Ovary (tissue), 9 donors: Measurements from ENCODE around the gene TUSC2. TPM values are rescaled to one million over a fixed set of nuclear protein-coding genes. Genes with fewer than 3 reads are reported as not detected.

Experiments used
- DNase-seq, 5 donors: peaks; one replicate each; pipeline ENCODE4 v3.0.0-alpha.2; 2019 to 2020
- H3K27ac ChIP-seq, 2 donors: fragments of 200-600 bp; one replicate each; pipeline versions ENCODE4 v1.5.1 to v1.8.0; 2019 to 2022
- H3K27me3 ChIP-seq: fragments of 200-600 bp; one replicate; pipeline ENCODE4 v1.8.0; 2022
- H3K36me3 ChIP-seq: fragments of 200-600 bp; sonication (generic); one replicate; pipeline ENCODE4 v1.5.1; 2019
- H3K4me1 ChIP-seq: one replicate; pipeline ENCODE4 v1.8.1; 2013; ENCODE audit warnings: mild to moderate bottlenecking, moderate library complexity; ENCODE audit not compliant: insufficient read depth
- H3K4me3 ChIP-seq: fragments of 200-600 bp; sonication (generic); one replicate; pipeline ENCODE4 v1.5.1; 2017
- H3K9me3 ChIP-seq, 2 donors: fragments of 200-600 bp in 1 of 2; sonication (generic) in 1 of 2; one replicate each; pipeline versions ENCODE4 v1.5.1 to v1.8.1; 2013 to 2019; ENCODE audit warnings: mild to moderate bottlenecking in 1 of 2, moderate library complexity in 1 of 2
- CTCF ChIP-seq, 3 donors: fragments of 450-650 bp in 2 of 3; fragments of 200-600 bp in 1 of 3; IDR thresholded peaks; one replicate each; pipeline versions ENCODE4 v1.5.1 to v1.8.0; 2016 to 2022; ENCODE audit warnings: antibody characterized with exemption in 3 of 3, mild to moderate bottlenecking in 1 of 3
- EP300 ChIP-seq: sonication (generic); formaldehyde crosslinking; IDR thresholded peaks from one replicate; pipeline ENCODE4 v1.6.1; 2017; ENCODE audit warnings: antibody characterized with exemption
- POLR2A ChIP-seq: fragments of 450-650 bp; IDR thresholded peaks from one replicate; pipeline ENCODE4 v1.6.1; 2017; ENCODE audit warnings: antibody characterized with exemption, mild to moderate bottlenecking, moderate library complexity
- WGBS, 3 donors: extraction: QIAGEN DNeasy Blood & Tissue Kit in 1 of 3; methylation state at CpG; one replicate each; pipeline versions ENCODE4 v1.1.5 to v1.1.7; 2013 to 2017; 5-methylcytosine and 5-hydroxymethylcytosine counted together
- intact Hi-C, 4 donors: fragments of 100-400 bp; cut with DNase I; formaldehyde crosslinking; loops; one replicate each; pipeline versions ENCODE4 v1.11.0 to v1.15.1; 2022 to 2023
- polyA plus RNA-seq, 2 donors: library from polyadenylated mRNA; stranded (reverse); fragments of 200-250 nt in 1 of 2; fragments of 350-450 nt in 1 of 2; fragmentation: Illumina TruSeq in 1 of 2; extraction: RNeasy Lipid Tissue Mini Kit (QIAGEN cat#74804) in 1 of 2; gene quantifications; one replicate each; pipeline ENCODE4 v1.2.3, GENCODE V29; 2013 to 2014
- total RNA-seq, 7 donors: library from RNA; depleted of rRNA in 2 of 7; stranded (reverse); fragments of >200 nt in 2 of 7; fragmentation: NEBNext Ultra II Directional in 3 of 7; extraction: Animal tissue kit (Norgen Biotek cat#: 25700) in 3 of 7; gene quantifications; one replicate each; pipeline versions ENCODE4 v1.1.0 to v1.2.4, GENCODE V29; 2016 to 2023
- donor health status: DM: no; HTN: no; CAD: no; lungs with moderate emphysema.
- donor health status: DM: no; HTN: no; CAD: no.
- donor health status: Bipolar disorder and iron deficiency.
- donor health status: DM: yes; HTN: yes; CAD: no.
- donor health status: DM: no; HTN: no; CAD: no.
- donor health status: DM: yes; HTN: yes; CAD: no.

The TUSC2 gene
- total and polyA plus RNA-seq, 9 donors = 19.4 to 26.4 (median 21.3) TPM

DNA sequence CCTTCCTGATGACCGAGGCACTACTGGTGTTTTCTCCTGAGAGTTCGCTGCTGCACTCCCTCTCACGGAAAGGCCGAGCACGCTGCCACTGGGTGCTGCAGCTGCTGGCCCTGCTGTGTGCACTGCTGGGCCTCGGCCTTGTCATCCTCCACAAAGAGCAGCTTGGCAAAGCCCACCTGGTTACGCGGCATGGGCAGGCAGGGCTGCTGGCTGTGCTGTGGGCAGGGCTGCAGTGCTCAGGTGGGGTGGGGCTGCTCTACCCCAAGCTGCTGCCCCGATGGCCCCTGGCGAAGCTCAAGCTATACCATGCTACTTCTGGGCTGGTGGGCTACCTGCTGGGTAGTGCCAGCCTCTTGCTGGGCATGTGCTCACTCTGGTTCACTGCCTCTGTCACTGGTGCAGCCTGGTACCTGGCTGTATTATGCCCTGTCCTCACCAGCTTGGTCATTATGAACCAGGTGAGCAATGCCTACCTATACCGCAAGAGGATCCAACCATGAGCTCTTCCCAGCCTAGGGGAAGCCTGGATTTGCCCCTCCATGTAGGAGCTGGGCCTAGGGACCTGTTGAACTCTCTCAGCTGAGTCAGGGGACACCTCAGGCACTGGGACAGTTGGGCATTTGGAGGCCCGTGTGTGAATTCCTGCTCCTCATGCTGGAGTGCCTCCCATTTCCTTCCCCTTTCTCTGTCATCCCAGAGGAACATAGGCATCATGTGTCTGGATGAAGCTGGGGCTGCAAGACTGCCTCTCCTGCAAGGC, 25.4 kb upstream of the TUSC2 start:
- Histone ChIP-seq H3K27ac (no peak overlapping the region), H3K36me3 (no peaks in the 10 kb centered on the region), H3K4me3 (no peak overlapping the region), H3K27me3 (no peaks in the 10 kb centered on the region), H3K4me1 (peaks cover 27% of the 10 kb centered on the region), H3K9me3 (no peaks in the 10 kb centered on the region)
- 68 to 77% (median 73%) methylated on average over 12 of the region's 12 CpGs for WGBS, 3 donors
- DNase-seq = no peak
- TF ChIP-seq CTCF (IDR thresholded peaks at IDR 0.05) = no peak
- no peak for TF ChIP-seq POLR2A
- no peak for TF ChIP-seq EP300
- intact Hi-C loops = loop anchor here in 2 of 4 donors (5.0 to 10.0 kb wide), 2 partner anchors 251 to 254 kb away; no protein-coding TSS in a partner anchor

DNA sequence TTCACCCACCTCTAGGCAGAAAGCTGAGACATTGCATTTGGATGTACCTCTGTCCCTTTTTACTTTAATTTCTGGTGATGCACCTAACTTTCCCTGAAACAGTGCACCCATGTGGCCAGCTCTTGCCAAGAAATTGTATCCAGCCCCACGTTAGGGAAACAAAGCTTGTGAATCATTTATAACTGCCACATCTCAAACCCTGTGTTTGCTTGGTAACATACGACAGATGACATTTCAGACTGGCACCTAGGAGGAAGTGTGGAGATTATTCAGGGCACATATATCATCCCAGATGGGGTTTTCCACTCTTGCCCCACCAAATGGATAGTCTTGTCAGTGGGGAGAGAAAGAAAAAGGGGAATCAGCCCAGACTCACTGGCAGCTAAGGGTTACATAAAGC, 24.8 kb upstream of the TUSC2 start:
- H3K27ac ChIP-seq = no peak overlapping the region
- H3K36me3 ChIP-seq = no peaks in the 10 kb centered on the region
- no peak for TF ChIP-seq EP300
- no peak for TF ChIP-seq CTCF (IDR thresholded peaks at IDR 0.05)
- no peak for TF ChIP-seq POLR2A
- intact Hi-C loops = loop anchor here in 2 of 4 donors (5.0 to 10.0 kb wide), 2 partner anchors 252 to 255 kb away; no protein-coding TSS in a partner anchor
- no peaks in the 10 kb centered on the region for H3K27me3 ChIP-seq
- no peak overlapping the region for H3K4me3 ChIP-seq
- peaks cover 24% of the 10 kb centered on the region for H3K4me1 ChIP-seq
- DNase-seq = no peak
- 46 to 53% (median 51%) methylated on average over 2 of the region's 2 CpGs for WGBS, 3 donors
- no peaks in the 10 kb centered on the region for H3K9me3 ChIP-seq

DNA sequence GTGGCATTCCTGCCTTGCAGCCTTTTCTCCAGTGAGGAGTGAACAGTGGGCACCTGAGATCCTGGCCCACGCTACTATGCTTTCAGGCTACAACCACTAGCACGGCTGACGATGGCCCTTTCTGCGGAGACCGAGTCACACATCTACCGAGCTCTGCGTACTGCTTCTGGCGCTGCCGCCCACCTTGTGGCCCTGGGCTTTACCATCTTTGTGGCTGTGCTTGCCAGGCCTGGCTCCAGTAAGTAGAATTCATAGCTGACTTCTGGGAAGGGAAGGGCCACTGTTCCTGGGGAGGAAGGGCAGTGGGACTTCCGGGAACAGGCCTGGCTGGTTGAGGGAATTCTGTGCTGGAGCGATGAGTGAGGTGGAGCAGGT, 23.3 kb upstream of the TUSC2 start:
- Histone ChIP-seq H3K27ac (peak overlapping the region in 1 of 2 donors; percentile 87), H3K9me3 (no peaks in the 10 kb centered on the region), H3K36me3 (no peaks in the 10 kb centered on the region), H3K27me3 (no peaks in the 10 kb centered on the region), H3K4me3 (peak overlapping the region; percentile 75), H3K4me1 (peaks cover 13% of the 10 kb centered on the region)
- TF ChIP-seq POLR2A (no peak), CTCF (IDR thresholded peaks at IDR 0.05) (no peak), EP300 (no peak)
- no peak for DNase-seq
- WGBS, 3 donors = 30 to 36% (median 33%) methylated on average over 11 of the region's 11 CpGs
- intact Hi-C loops = loop anchor here in 2 of 4 donors (5.0 to 10.0 kb wide), 2 partner anchors 253 to 256 kb away; no protein-coding TSS in a partner anchor

DNA sequence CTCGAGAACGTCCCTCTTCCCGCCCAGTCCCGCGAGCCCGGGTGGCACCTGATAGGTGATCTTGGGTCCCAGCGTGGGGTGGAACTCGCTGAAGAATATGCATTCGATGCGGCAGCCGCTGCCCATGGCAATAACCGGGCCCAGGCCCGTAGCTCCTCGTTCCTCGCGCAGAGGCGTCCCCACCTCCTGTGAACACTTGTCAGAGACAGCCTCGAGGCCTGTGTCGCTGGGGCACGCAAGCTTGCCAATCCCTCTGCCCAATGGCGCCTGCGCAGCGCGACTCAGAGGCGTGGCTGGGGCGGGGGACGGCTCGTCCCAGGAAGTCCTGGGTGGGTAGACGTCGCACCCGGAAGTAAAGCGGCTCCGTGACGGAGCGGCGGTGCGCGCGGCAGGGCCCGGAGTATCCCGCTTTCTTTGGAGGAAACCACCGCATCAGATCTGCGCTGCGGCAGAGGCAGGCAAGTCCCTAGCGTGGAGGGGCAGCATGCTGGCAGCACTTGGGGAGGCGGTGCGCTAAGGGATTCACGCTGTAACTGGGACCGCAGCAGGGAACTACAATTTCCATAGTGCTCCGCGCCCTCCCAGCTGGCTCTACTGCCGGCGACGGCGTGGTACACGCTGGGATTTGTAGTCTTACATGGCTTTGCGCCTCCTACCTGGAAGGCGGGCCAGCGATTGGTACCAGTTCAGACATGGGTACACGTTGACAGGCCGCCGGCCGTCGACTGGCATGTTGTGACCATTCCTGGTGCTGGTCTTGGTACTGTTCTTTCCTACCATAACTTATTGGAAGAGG, 22.7 kb upstream of the TUSC2 start, which contains the start of the genes CYB561D2 and NPRL2:
TSS of gene CYB561D2 (plus strand) at position 336 of the 796 bp plus-strand sequence. CDS start 572 bp downstream, outside the sequence.
TSS of gene NPRL2 (minus strand) at position 249 of the 796 bp plus-strand sequence. CDS start at position 126, 123 bp downstream.
- H3K4me3 ChIP-seq = peak within 1 kb of the TSS; percentile 75
- TF ChIP-seq CTCF (IDR thresholded peaks at IDR 0.05) (no peak), POLR2A (peak; percentile 65), EP300 (no peak)
- peak; percentile 94 to 95 (median 94) for DNase-seq
- H3K36me3 ChIP-seq = no peaks in the 10 kb centered on the region
- intact Hi-C loops = loop anchor here in 2 of 4 donors (5.0 to 10.0 kb wide), 2 partner anchors 254 to 257 kb away; no protein-coding TSS in a partner anchor
- H3K4me1 ChIP-seq = peaks cover 11% of the 10 kb centered on the region
- peak within 1 kb of the TSS; percentile 77 to 87 for H3K27ac ChIP-seq
- whole genome bisulfite sequencing, 3 donors = 0% methylated on average over 33 to 64 of the region's 64 CpGs
- no peaks in the 10 kb centered on the region for H3K9me3 ChIP-seq
- no peaks in the 10 kb centered on the region for H3K27me3 ChIP-seq
